OCI-LY3 (cell line): ENCODE measurements around the gene C11orf21.

Experiments used
- H2AFZ ChIP-seq: fragments of 200-600, 300-600 bp; shearing (Covaris generic); 2 replicates; pipeline ENCODE4 v1.6.0; 2014; ENCODE audit warnings: antibody characterized with exemption, low read depth, low read length
- H3K27ac ChIP-seq: fragments of 200-600, 300-600 bp; sonication (generic); 2 replicates; pipeline ENCODE4 v1.5.1; 2014; ENCODE audit warnings: mild to moderate bottlenecking, low read length, moderate library complexity, mixed read lengths
- H3K27me3 ChIP-seq: fragments of 200-600, 300-600 bp; sonication (generic); 2 replicates; pipeline ENCODE4 v1.6.1; 2014; ENCODE audit warnings: low read depth, low read length, mixed read lengths
- H3K36me3 ChIP-seq: fragments of 200-600, 300-600 bp; sonication (generic); replicated peaks from 2 replicates; pipeline ENCODE3; 2014; ENCODE audit warnings: low read depth, low read length, mixed read lengths
- H3K4me1 ChIP-seq: fragments of 300-600, 200-600 bp; sonication (generic); 2 replicates; pipeline ENCODE4 v1.6.1; 2014; ENCODE audit warnings: low read length, mixed read lengths
- H3K4me2 ChIP-seq: fragments of 200-600, 300-600 bp; sonication (generic); 2 replicates; pipeline ENCODE4 v1.6.1; 2014; ENCODE audit warnings: low read length, mixed read lengths
- H3K4me3 ChIP-seq: fragments of 300-600, 200-600 bp; sonication (generic); 2 replicates; pipeline ENCODE4 v1.5.1; 2014; ENCODE audit warnings: antibody characterized with exemption, mild to moderate bottlenecking, low read length, moderate library complexity
- H3K79me2 ChIP-seq: fragments of 300-600, 200-600 bp; shearing (Covaris generic); 2 replicates; pipeline ENCODE4 v1.6.1; 2014; ENCODE audit warnings: mild to moderate bottlenecking, low read length, mixed read lengths
- H3K9ac ChIP-seq: fragments of 300-600, 200-600 bp; shearing (Covaris generic); 2 replicates; pipeline ENCODE4 v1.6.0; 2014; ENCODE audit warnings: mild to moderate bottlenecking, low read length, moderate library complexity
- H3K9me3 ChIP-seq: fragments of 200-600, 300-600 bp; shearing (Covaris generic); 2 replicates; pipeline ENCODE4 v1.6.1; 2014; ENCODE audit warnings: low read length, mixed read lengths; ENCODE audit not compliant: insufficient read depth
- H4K20me1 ChIP-seq: fragments of 200-600, 300-600 bp; sonication (generic); 2 replicates; pipeline ENCODE4 v1.6.1; 2016; ENCODE audit warnings: low read length, mixed read lengths; ENCODE audit not compliant: insufficient read depth
- EZH2phosphoT487 ChIP-seq: fragments of 200-600 bp; shearing (Covaris generic); IDR thresholded peaks from 2 replicates; pipeline ENCODE4 v1.6.1; 2018; ENCODE audit warnings: antibody characterized with exemption, mixed run types, low read depth
- TF ChIP-seq, protein P1 (sequence below): fragments of 200-600, 300-600 bp; sonication (generic); IDR thresholded peaks from 2 replicates; pipeline ENCODE4 v1.5.1; 2014; ENCODE audit warnings: antibody characterized with exemption, low read length, low read depth

The C11orf21 gene

GRCh38 chr11:2317354-2318050 is 15.8 kb upstream of the C11orf21 start:
- no peak overlapping the region for H2AFZ ChIP-seq
- no peaks in the 10 kb centered on the region for H3K36me3 ChIP-seq
- H3K4me1 ChIP-seq: no peaks in the 10 kb centered on the region
- TF ChIP-seq, protein P1, sequence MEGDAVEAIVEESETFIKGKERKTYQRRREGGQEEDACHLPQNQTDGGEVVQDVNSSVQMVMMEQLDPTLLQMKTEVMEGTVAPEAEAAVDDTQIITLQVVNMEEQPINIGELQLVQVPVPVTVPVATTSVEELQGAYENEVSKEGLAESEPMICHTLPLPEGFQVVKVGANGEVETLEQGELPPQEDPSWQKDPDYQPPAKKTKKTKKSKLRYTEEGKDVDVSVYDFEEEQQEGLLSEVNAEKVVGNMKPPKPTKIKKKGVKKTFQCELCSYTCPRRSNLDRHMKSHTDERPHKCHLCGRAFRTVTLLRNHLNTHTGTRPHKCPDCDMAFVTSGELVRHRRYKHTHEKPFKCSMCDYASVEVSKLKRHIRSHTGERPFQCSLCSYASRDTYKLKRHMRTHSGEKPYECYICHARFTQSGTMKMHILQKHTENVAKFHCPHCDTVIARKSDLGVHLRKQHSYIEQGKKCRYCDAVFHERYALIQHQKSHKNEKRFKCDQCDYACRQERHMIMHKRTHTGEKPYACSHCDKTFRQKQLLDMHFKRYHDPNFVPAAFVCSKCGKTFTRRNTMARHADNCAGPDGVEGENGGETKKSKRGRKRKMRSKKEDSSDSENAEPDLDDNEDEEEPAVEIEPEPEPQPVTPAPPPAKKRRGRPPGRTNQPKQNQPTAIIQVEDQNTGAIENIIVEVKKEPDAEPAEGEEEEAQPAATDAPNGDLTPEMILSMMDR: no peak
- TF ChIP-seq EZH2phosphoT487: no peak
- no peak overlapping the region for H3K4me3 ChIP-seq
- no peak overlapping the region for H3K4me2 ChIP-seq
- no peak overlapping the region for H3K27ac ChIP-seq
- no peaks in the 10 kb centered on the region for H4K20me1 ChIP-seq
- H3K27me3 ChIP-seq: no peaks in the 10 kb centered on the region
- H3K79me2 ChIP-seq: no peaks in the 10 kb centered on the region
- no peak overlapping the region for H3K9ac ChIP-seq
- H3K9me3 ChIP-seq: no peaks in the 10 kb centered on the region

GRCh38 chr11:2316963-2317244 is 15.2 kb upstream of the C11orf21 start:
- Histone ChIP-seq H3K79me2 (no peaks in the 10 kb centered on the region), H3K27ac (no peak overlapping the region), H3K4me2 (no peak overlapping the region), H2AFZ (no peak overlapping the region), H3K9ac (no peak overlapping the region), H4K20me1 (no peaks in the 10 kb centered on the region), H3K9me3 (no peaks in the 10 kb centered on the region), H3K27me3 (no peaks in the 10 kb centered on the region), H3K36me3 (no peaks in the 10 kb centered on the region), H3K4me1 (no peaks in the 10 kb centered on the region), H3K4me3 (no peak overlapping the region)
- TF ChIP-seq, protein P1: no peak
- no peak for TF ChIP-seq EZH2phosphoT487

DNA sequence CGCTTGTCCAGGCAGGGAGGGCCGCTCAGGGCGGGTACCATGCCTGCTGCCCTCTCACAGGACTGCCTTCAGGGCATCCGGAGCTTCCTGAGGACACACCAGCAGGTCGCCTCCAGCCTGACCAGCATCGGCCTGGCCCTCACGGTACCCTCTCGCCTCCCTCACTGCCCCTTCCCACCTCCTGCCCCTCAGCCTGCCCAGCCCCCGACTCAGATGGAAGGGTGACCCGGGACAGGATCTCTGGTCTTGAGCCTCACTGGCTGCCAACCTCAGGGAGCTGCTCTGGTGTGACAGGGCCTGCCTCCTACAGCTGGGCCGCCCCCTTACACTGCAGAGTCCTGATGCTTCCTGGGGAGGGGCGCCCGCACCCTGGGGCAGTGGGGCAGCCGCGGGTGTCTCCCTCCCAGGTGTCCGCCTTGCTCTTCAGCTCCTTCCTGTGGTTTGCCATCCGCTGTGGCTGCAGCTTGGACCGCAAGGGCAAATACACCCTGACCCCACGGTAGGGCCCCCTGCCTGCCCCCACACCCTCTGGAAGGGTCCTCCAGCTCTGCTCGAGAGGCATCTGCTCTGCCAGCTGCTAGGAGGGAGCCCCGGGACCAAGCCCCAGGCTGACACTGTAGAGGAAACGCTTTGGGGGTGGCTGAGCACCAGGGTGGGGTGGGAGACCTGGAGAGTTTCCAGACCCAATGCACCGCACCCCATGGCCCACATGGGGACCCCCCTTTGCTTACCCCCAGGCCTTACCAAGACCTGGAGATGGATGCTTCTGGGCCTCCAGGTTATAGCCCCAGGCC is 14.6 kb upstream of the C11orf21 start:
- H3K4me1 ChIP-seq: no peaks in the 10 kb centered on the region
- H4K20me1 ChIP-seq: no peaks in the 10 kb centered on the region
- TF ChIP-seq EZH2phosphoT487: no peak
- TF ChIP-seq, protein P1: no peak
- H3K27me3 ChIP-seq: no peaks in the 10 kb centered on the region
- H3K36me3 ChIP-seq: no peaks in the 10 kb centered on the region
- no peak overlapping the region for H3K27ac ChIP-seq
- no peak overlapping the region for H3K9ac ChIP-seq
- no peaks in the 10 kb centered on the region for H3K9me3 ChIP-seq
- no peaks in the 10 kb centered on the region for H3K79me2 ChIP-seq
- H2AFZ ChIP-seq: no peak overlapping the region
- no peak overlapping the region for H3K4me2 ChIP-seq
- H3K4me3 ChIP-seq: no peak overlapping the region

- no peak overlapping the region for H3K9ac ChIP-seq
- H3K4me3 ChIP-seq: no peak overlapping the region
- H2AFZ ChIP-seq: no peak overlapping the region
Observed at GRCh38 chr11:2315395-2316168, 13.9 kb upstream of the C11orf21 start.

More at GRCh38 chr11:2315395-2316168, 13.9 kb upstream of the C11orf21 start:
- H3K27me3 ChIP-seq: no peaks in the 10 kb centered on the region
- no peak overlapping the region for H3K4me2 ChIP-seq
- no peak overlapping the region for H3K27ac ChIP-seq
- no peaks in the 10 kb centered on the region for H3K79me2 ChIP-seq
- no peaks in the 10 kb centered on the region for H3K9me3 ChIP-seq
- H3K4me1 ChIP-seq: no peaks in the 10 kb centered on the region
- no peaks in the 10 kb centered on the region for H4K20me1 ChIP-seq
- no peak for TF ChIP-seq EZH2phosphoT487
- no peaks in the 10 kb centered on the region for H3K36me3 ChIP-seq
